Psoas muscle (tissue), 8 donors: ENCODE data around the gene HMGB3. TPM values are rescaled to one million over a fixed set of nuclear protein-coding genes. Genes with fewer than 3 reads are reported as not detected.

Experiments used
- ATAC-seq, 4 donors: fragments of 200-7000 bp; cut with Tn5 transposase; one replicate each; pipeline ENCODE4 v1.9.1; 2020; ENCODE audit warnings: moderate library complexity in 3 of 4, mild to moderate bottlenecking in 2 of 4
- DNase-seq, 2 donors: peaks; one replicate each; pipeline ENCODE4 v3.0.0-alpha.2; 2020
- H3K27ac ChIP-seq: fragments of 200-600 bp; one replicate; pipeline ENCODE4 v1.8.0; 2022
- H3K27me3 ChIP-seq, 3 donors: fragments of 200-600 bp in 1 of 3; one replicate each; pipeline versions ENCODE4 v1.6.1 to v1.8.0; 2013 to 2022; ENCODE audit warnings: low read length in 2 of 3, mild to moderate bottlenecking in 2 of 3, moderate library complexity in 1 of 3; ENCODE audit not compliant: insufficient read depth in 3 of 3
- H3K36me3 ChIP-seq, 2 donors: fragments of 200-600 bp in 1 of 2; one replicate each; pipeline versions ENCODE4 v1.6.1 to v1.8.0; 2013 to 2022; ENCODE audit warnings: low read depth in 1 of 2, mild to moderate bottlenecking in 1 of 2, moderate library complexity in 1 of 2; ENCODE audit not compliant: insufficient read depth in 1 of 2
- H3K4me1 ChIP-seq: fragments of 200-600 bp; one replicate; pipeline ENCODE4 v1.8.0; 2022
- H3K4me3 ChIP-seq: fragments of 200-600 bp; one replicate; pipeline ENCODE4 v1.8.0; 2022; ENCODE audit warnings: mild to moderate bottlenecking
- H3K9me3 ChIP-seq: fragments of 200-600 bp; one replicate; pipeline ENCODE4 v1.8.0; 2022
- WGBS, 3 donors: extraction: QIAGEN DNeasy Blood & Tissue Kit; methylation state at CpG; one replicate each; pipeline versions ENCODE4 v1.1.6 to v1.1.7; 2013; 5-methylcytosine and 5-hydroxymethylcytosine counted together
- intact Hi-C, 2 donors: fragments of 100-400 bp; cut with DNase I; formaldehyde crosslinking; loops; one replicate each; pipeline versions ENCODE4 v1.11.0 to v1.14.2; 2022
- polyA plus RNA-seq, 3 donors: library from polyadenylated mRNA; stranded (reverse); fragments of 200-250 nt; gene quantifications; one replicate each; pipeline ENCODE4 v1.2.3, GENCODE V29; 2013
- total RNA-seq, 4 donors: library from RNA; stranded (reverse); fragmentation: NEBNext Ultra II Directional in 2 of 4; extraction: Animal tissue kit (Norgen Biotek cat#: 25700) in 2 of 4; gene quantifications; one replicate each; pipeline versions ENCODE4 v1.2.1 to v1.2.4, GENCODE V29; 2021 to 2023
- TF ChIP-seq, protein P1 (sequence below): fragments of 200-600 bp; IDR thresholded peaks from one replicate; pipeline ENCODE4 v1.8.0; 2022; ENCODE audit warnings: antibody characterized with exemption
- donor health status: healthy with polysubstance abuse.
- donor health status: DM: no; HTN: no; CAD: no; lungs with moderate emphysema.
- donor health status: Bipolar disorder and iron deficiency.
- donor health status: healthy.
- donor health status: DM: yes; HTN: yes; CAD: no.
- donor health status: DM: no; HTN: no; CAD: no.
- donor health status: DM: no; HTN: no; CAD: no.
- donor health status: DM: yes; HTN: yes; CAD: no.

HMGB3 gene
- total and polyA plus RNA-seq, 7 donors = 14.1 to 108 (median 36.6) TPM

DNA sequence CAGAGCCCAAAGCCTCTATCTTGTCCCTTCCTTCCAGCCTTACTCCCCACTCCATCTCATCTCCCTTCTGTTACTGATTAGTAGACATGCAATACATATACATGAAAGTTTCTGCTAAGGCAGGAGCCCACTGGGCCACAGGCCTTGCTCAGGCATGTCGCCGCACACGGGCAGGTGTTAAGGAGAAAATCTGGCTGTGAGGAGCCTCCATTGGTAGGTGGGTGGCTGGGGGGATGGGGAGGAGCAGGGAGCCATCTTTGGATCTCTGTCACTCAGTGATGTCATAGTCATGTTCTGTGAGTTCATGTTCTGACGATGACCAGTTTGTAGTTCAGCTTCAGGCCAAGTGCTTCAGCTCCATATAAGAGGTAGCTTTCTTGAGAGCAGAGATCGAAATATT is 2.9 kb upstream of the HMGB3 start:
- WGBS, 3 donors = 86 to 94% (median 89%) methylated on average over 2 to 5 of the region's 5 CpGs
- Histone ChIP-seq H3K4me3 (no peak overlapping the region), H3K27me3 (peaks cover 0 to 1% (median 0%) of the 10 kb centered on the region in 3 donors), H3K36me3 (no peaks in the 10 kb centered on the region), H3K9me3 (no peaks in the 10 kb centered on the region), H3K27ac (no peak overlapping the region), H3K4me1 (no peaks in the 10 kb centered on the region)
- DNase-seq (no peak), ATAC-seq (no peak)
- TF ChIP-seq, protein P1, sequence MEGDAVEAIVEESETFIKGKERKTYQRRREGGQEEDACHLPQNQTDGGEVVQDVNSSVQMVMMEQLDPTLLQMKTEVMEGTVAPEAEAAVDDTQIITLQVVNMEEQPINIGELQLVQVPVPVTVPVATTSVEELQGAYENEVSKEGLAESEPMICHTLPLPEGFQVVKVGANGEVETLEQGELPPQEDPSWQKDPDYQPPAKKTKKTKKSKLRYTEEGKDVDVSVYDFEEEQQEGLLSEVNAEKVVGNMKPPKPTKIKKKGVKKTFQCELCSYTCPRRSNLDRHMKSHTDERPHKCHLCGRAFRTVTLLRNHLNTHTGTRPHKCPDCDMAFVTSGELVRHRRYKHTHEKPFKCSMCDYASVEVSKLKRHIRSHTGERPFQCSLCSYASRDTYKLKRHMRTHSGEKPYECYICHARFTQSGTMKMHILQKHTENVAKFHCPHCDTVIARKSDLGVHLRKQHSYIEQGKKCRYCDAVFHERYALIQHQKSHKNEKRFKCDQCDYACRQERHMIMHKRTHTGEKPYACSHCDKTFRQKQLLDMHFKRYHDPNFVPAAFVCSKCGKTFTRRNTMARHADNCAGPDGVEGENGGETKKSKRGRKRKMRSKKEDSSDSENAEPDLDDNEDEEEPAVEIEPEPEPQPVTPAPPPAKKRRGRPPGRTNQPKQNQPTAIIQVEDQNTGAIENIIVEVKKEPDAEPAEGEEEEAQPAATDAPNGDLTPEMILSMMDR = no peak
- intact Hi-C loops = loop anchor here (5.0 to 10.0 kb wide), 2 partner anchors 75 to 208 kb away; no protein-coding TSS in a partner anchor

DNA sequence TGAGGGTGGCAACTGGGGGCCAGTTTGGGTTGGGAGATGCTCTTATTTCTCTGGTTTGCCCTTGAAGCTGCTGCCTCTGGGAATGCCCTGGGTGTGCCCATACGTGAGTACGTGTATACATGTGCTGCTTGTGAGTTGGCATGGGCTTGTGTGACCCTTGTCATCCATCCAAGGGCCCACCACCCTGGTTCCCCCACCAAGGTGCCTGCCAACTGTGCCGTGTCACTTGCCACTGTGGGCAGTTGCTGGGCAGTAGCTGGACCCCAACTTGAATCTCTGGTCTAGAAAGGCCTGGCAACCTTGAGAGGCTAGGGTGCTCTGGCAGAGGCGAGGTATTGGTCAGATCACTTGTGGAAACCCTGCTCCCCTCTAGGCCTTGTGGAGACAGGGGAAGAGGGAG is 2.4 kb upstream of the HMGB3 start:
- 76 to 94% (median 90%) methylated on average over 1 to 4 of the region's 4 CpGs for WGBS, 3 donors
- intact Hi-C loops = loop anchor here (5.0 to 10.0 kb wide), 2 partner anchors 76 to 208 kb away; no protein-coding TSS in a partner anchor
- no peaks in the 10 kb centered on the region for H3K4me1 ChIP-seq
- ATAC-seq = no peak
- TF ChIP-seq, protein P1 = no peak
- no peak overlapping the region for H3K27ac ChIP-seq
- no peak overlapping the region for H3K4me3 ChIP-seq
- no peaks in the 10 kb centered on the region for H3K36me3 ChIP-seq
- no peak for DNase-seq
- no peaks in the 10 kb centered on the region for H3K9me3 ChIP-seq
- H3K27me3 ChIP-seq = peaks cover 0 to 7% (median 0%) of the 10 kb centered on the region in 3 donors

DNA sequence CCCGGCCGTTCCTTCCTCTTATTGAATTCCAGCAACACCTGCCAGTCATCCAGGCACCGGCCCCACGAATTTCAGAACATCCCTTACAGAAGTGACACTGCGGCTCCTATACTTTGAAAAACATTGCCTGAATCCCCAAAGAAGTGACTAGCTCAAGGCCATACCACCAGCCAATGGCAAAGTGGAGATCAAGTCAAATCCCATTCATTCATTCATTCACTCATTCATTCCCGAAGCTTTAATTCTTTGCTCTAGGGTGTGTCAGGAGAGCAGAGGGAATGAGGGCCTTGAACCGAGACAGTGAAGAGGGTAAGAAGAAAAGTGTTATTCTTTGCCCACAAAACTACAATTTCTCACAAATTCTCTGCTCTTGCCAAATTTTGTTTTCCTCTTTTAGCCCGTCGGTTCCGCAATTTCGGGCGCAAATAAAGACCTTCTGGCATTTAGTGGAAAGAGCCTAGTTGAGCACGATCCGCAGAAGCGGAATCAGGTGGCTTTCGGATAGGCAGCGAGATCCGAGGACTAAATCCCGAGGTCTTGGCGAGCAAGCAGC is 824 bp upstream of the HMGB3 start:
- intact Hi-C loops = loop anchor here (2.0 to 10.0 kb wide), 3 partner anchors 78 to 210 kb away; partner anchors contain the start of gene CD99L2 (in 1 of the 2)
- Histone ChIP-seq H3K4me3 (peak overlapping the region; percentile 69), H3K4me1 (no peaks in the 10 kb centered on the region), H3K36me3 (peaks cover 0 to 11% of the 10 kb centered on the region in 2 donors), H3K27ac (no peak overlapping the region), H3K27me3 (peaks cover 0 to 7% (median 0%) of the 10 kb centered on the region in 3 donors), H3K9me3 (no peaks in the 10 kb centered on the region)
- DNase-seq (no peak), ATAC-seq (no peak)
- 29 to 57% (median 32%) methylated on average over 19 to 20 of the region's 20 CpGs for WGBS, 3 donors
- TF ChIP-seq, protein P1 = no peak

DNA sequence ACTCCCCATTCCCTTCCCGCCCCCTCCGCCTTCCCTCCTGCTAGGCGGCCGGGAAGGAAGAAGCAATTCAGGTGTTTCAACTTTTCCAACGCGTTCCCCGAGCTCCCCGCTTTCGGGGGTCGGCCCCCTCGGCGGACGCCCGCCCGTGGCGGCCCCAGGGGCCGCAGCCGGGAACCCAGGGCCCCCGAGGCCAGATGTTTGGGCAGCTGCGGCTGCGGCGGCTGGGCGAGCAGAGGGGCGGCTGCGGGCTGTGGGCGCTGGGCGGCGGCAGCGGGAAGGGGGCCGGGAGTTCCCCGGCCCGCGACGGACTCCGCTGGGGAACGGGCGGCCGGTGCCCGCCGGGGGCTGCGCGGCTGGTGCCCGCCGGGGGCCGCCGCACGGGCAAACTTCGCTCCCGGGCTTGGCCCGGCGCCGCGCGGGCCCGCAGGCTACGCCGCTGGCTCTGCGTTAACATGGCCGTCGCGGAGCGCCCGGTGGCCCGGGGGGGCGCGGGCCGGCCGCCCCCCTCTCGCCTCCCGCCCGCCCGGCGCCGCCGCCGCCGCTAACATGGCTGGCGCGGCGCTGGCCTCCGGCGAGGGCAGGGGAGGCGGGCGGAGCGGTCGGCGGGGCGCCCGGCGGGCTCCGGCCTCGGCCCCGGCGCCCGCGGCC is 510 bp downstream of the HMGB3 start:
- TF ChIP-seq, protein P1 = no peak
- no peak for ATAC-seq
- peak overlapping the region; percentile 61 for H3K27ac ChIP-seq

More for the DNA sequence above, 510 bp downstream of the HMGB3 start:
- peaks cover 0 to 14% of the 10 kb centered on the region in 2 donors for H3K36me3 ChIP-seq
- intact Hi-C loops = loop anchor here (2.0 to 10.0 kb wide), 3 partner anchors 79 to 211 kb away; partner anchors contain the start of gene CD99L2 (in 1 of the 2)
- H3K9me3 ChIP-seq = no peaks in the 10 kb centered on the region
- peaks cover 0 to 7% (median 0%) of the 10 kb centered on the region in 3 donors for H3K27me3 ChIP-seq
- 2 to 47% methylated on average over 48 to 65 of the region's 96 CpGs; no CpG with 5 or more reads in 1 of the 3 donors for WGBS, 3 donors
- no peak for DNase-seq
- no peaks in the 10 kb centered on the region for H3K4me1 ChIP-seq
- H3K4me3 ChIP-seq = peak overlapping the region; percentile 69
